DOHH2 (cell line): ENCODE measurements around the gene PIGL.

ENCODE experiments used
- EZH2phosphoT487 ChIP-seq: fragments of 200-600 bp; sonication (generic); IDR thresholded peaks from 2 replicates; pipeline ENCODE4 v1.6.1; 2017; ENCODE audit warnings: borderline replicate concordance, mild to moderate bottlenecking, antibody characterized with exemption, low read length, moderate library complexity, mixed read lengths
- TF ChIP-seq, protein P1 (sequence below): fragments of 200-600 bp; sonication (generic); IDR thresholded peaks from one replicate; pipeline ENCODE4 v1.5.1; 2014; ENCODE audit warnings: antibody characterized with exemption, mild to moderate bottlenecking, low read depth, low read length; ENCODE audit not compliant: poor library complexity, severe bottlenecking

DNA sequence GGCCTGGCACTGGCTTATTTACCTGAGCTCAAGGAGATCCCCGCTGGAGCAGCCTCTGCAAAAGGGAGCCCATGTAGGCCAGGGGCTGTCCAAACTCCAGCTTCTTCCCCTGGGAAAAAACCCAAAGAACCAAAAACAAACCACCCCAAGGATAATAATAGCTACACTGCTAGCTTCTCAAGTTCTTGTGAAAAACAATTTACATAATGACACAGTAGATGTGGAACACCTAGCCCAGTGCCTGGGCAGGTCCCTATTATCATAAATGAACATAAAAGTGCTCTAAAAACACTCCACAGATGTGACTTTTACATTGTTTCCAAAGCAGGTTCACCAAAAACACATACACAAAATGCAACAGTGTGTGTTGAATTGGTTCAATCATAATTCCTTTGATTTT lies 109.0 kb downstream of the PIGL start:
- TF ChIP-seq EZH2phosphoT487: no peak
- TF ChIP-seq, protein P1, sequence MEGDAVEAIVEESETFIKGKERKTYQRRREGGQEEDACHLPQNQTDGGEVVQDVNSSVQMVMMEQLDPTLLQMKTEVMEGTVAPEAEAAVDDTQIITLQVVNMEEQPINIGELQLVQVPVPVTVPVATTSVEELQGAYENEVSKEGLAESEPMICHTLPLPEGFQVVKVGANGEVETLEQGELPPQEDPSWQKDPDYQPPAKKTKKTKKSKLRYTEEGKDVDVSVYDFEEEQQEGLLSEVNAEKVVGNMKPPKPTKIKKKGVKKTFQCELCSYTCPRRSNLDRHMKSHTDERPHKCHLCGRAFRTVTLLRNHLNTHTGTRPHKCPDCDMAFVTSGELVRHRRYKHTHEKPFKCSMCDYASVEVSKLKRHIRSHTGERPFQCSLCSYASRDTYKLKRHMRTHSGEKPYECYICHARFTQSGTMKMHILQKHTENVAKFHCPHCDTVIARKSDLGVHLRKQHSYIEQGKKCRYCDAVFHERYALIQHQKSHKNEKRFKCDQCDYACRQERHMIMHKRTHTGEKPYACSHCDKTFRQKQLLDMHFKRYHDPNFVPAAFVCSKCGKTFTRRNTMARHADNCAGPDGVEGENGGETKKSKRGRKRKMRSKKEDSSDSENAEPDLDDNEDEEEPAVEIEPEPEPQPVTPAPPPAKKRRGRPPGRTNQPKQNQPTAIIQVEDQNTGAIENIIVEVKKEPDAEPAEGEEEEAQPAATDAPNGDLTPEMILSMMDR: no peak
